H1 (cell line): ENCODE data around the gene ZYG11B.

Experiments
- CTCF ChIP-seq, 3 experiments: IDR thresholded peaks; 1 replicate in 2 of 3; 2 replicates in 1 of 3; pipeline versions ENCODE4 v1.5.1 to v1.6.1; 2011; ENCODE audit warnings: low read length in 3 of 3, mild to moderate bottlenecking in 3 of 3, inconsistent platforms in 2 of 3, low read depth in 1 of 3, moderate library complexity in 1 of 3; ENCODE audit not compliant: insufficient read depth in 1 of 3; ENCODE audit errors: control extremely low read depth in 1 of 3
- GABPA ChIP-seq: IDR thresholded peaks from 2 replicates; pipeline ENCODE4 v1.6.1; 2011; ENCODE audit warnings: mild to moderate bottlenecking, low read length, moderate library complexity, borderline replicate concordance; ENCODE audit not compliant: insufficient read depth
- JUN ChIP-seq: IDR thresholded peaks from 2 replicates; pipeline ENCODE4 v1.6.1; 2011; ENCODE audit warnings: low read depth, mild to moderate bottlenecking, improper control_type of control experiment, low read length
- MAX ChIP-seq: IDR thresholded peaks from 2 replicates; pipeline ENCODE4 v1.6.1; 2012; ENCODE audit warnings: inconsistent platforms
- POLR2A ChIP-seq, 2 experiments: IDR thresholded peaks; 1 replicate in 1 of 2; 2 replicates in 1 of 2; pipeline ENCODE4 v1.6.1; 2011; ENCODE audit warnings: low read depth in 2 of 2, low read length in 2 of 2, mild to moderate bottlenecking in 2 of 2; ENCODE audit errors: control extremely low read depth in 1 of 2
- POU5F1 ChIP-seq: IDR thresholded peaks from 2 replicates; pipeline ENCODE4 v1.6.1; 2011; ENCODE audit warnings: low read depth, mild to moderate bottlenecking, low read length, moderate library complexity
- RAD21 ChIP-seq, 2 experiments: IDR thresholded peaks in 1 of 2; conservative IDR thresholded peaks in 1 of 2; 2 replicates each; pipeline ENCODE4 v1.6.1; 2011; ENCODE audit warnings: low read depth in 2 of 2, low read length in 2 of 2, improper control_type of control experiment in 1 of 2, inconsistent platforms in 1 of 2, mild to moderate bottlenecking in 1 of 2, moderate library complexity in 1 of 2
- RNF2 ChIP-seq: fragments of 200-900, 300-1000 bp; sonication (generic); IDR thresholded peaks from 2 replicates; pipeline ENCODE4 v1.7.1; 2016; ENCODE audit warnings: borderline replicate concordance, low read depth, mild to moderate bottlenecking, antibody characterized with exemption, low read length; ENCODE audit not compliant: poor library complexity, severe bottlenecking; ENCODE audit errors: missing control alignments
- SIRT6 ChIP-seq: IDR thresholded peaks from one replicate; pipeline ENCODE4 v1.7.1; 2012; ENCODE audit warnings: low read length, inconsistent platforms
- TAF1 ChIP-seq: IDR thresholded peaks from 2 replicates; pipeline ENCODE4 v1.6.1; 2011; ENCODE audit warnings: mild to moderate bottlenecking, low read depth, low read length
- TCF12 ChIP-seq: IDR thresholded peaks from 2 replicates; pipeline ENCODE4 v1.6.1; 2011; ENCODE audit warnings: low read depth, mild to moderate bottlenecking, low read length
- TEAD4 ChIP-seq: IDR thresholded peaks from 2 replicates; pipeline ENCODE4 v1.6.1; 2012; ENCODE audit warnings: low read depth, low read length, inconsistent platforms, mixed read lengths

GRCh38 chr1:52723260-52723659 is 3.0 kb upstream of the ZYG11B start:
- TF ChIP-seq CTCF (IDR thresholded peaks at IDR 0.05; ENCODE audit: control extremely low read depth in 1 of 3, insufficient read depth in 1 of 3, low read depth in 1 of 3, low read length in 3 of 3) (no peak), TEAD4 (no peak), POLR2A (IDR thresholded peaks at IDR 0.05; ENCODE audit: control extremely low read depth in 1 of 2, low read depth in 2 of 2, low read length in 2 of 2) (no peak), GABPA (no peak), TCF12 (no peak), RNF2 (no peak), MAX (no peak), POU5F1 (no peak), TAF1 (no peak), JUN (no peak), SIRT6 (no peak), RAD21 (IDR thresholded peaks at IDR 0.05 in 1 of 2, conservative IDR thresholded peaks at IDR 0.05 in 1 of 2; ENCODE audit: low read depth in 2 of 2, low read length in 2 of 2) (no peak)
